Body of pancreas (tissue), 4 donors: ENCODE measurements around the gene PRRC2A. TPM values are rescaled to one million over a fixed set of nuclear protein-coding genes. Genes with fewer than 3 reads are reported as not detected.

Experiments
- ATAC-seq: fragments of 150-250 bp; one replicate; pipeline ENCODE4 v1.9.1; 2016
- DNase-seq, 4 donors: peaks; one replicate each; pipeline ENCODE4 v3.0.0-alpha.2; 2019
- H3K27ac ChIP-seq, 4 donors: fragments of 200-600 bp; sonication (generic); 1 replicate in 3 of 4; 2 replicates in 1 of 4; pipeline versions ENCODE4 v1.5.1 to v1.6.1; 2016 to 2019; ENCODE audit warnings: mild to moderate bottlenecking in 1 of 4, mixed read lengths in 1 of 4, moderate library complexity in 1 of 4
- H3K27me3 ChIP-seq, 2 donors: fragments of 200-600 bp; sonication (generic); one replicate each; pipeline ENCODE4 v1.6.0; 2016; ENCODE audit warnings: mild to moderate bottlenecking in 1 of 2
- H3K36me3 ChIP-seq, 2 donors: fragments of 200-600 bp; sonication (generic); replicated peaks in 1 of 2; 2 replicates each; pipeline ENCODE4 v1.5.1; 2016; ENCODE audit warnings: low read depth in 2 of 2; ENCODE audit not compliant: insufficient read depth in 1 of 2
- H3K4me1 ChIP-seq: fragments of 200-600 bp; sonication (generic); one replicate; pipeline ENCODE4 v1.6.0; 2016
- H3K4me3 ChIP-seq, 2 donors: fragments of 200-600 bp; sonication (generic); 1 replicate in 1 of 2; 2 replicates in 1 of 2; pipeline ENCODE4 v1.5.1; 2016 to 2019
- H3K9me3 ChIP-seq, 3 donors: fragments of 200-600 bp; sonication (generic); 1 replicate in 2 of 3; 2 replicates in 1 of 3; pipeline ENCODE4 v1.5.1; 2016
- POLR2A ChIP-seq, 3 donors: fragments of 450-650 bp; IDR thresholded peaks; one replicate each; pipeline ENCODE4 v1.6.1; 2016; ENCODE audit warnings: antibody characterized with exemption in 3 of 3, mild to moderate bottlenecking in 2 of 3
- WGBS, 2 donors: methylation state at CpG; one replicate each; pipeline ENCODE4 v1.1.5; 2017; 5-methylcytosine and 5-hydroxymethylcytosine counted together
- intact Hi-C: fragments of 100-400 bp; cut with DNase I; formaldehyde crosslinking; loops from one replicate; pipeline ENCODE4 v1.15.1; 2023
- total RNA-seq, 2 donors: library from RNA; depleted of rRNA; stranded (reverse); fragments of >200 nt; gene quantifications; one replicate each; pipeline ENCODE4 v1.1.0, GENCODE V29; 2016
- TF ChIP-seq, protein P1 (sequence below), 7 experiments: fragments of 450-650 bp in 4 of 7; fragments of 200-600 bp in 3 of 7; sonication (generic) in 3 of 7; IDR thresholded peaks; one replicate each; pipeline ENCODE4 v1.5.1; 2016 to 2019; ENCODE audit warnings: antibody characterized with exemption in 7 of 7

PRRC2A gene
- total RNA-seq, 2 donors from 2014 or later: 48.8 to 57.4 TPM

DNA sequence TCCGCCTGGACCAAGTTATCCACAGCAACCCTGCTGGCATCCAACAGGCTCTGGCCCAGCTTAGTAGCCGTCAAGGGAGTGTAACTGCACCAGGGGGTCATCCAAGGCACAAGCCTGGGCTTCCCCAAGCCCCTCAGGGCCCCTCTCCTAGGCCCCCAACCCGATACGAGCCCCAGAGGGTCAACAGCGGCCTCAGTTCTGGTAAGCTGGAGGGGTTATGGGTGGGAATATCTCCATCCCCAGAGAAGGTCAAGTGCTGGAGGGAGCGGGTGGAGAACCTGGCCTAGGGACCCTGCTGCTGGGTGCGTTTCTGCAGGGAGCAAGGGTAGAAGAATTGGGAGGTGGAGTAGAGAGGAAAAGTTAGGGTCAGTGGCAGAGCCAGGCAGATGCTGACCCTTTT is 12.9 kb downstream of the PRRC2A start:
- 78 to 88% methylated on average over 6 of the region's 7 CpGs for WGBS, 2 donors
- H3K27ac ChIP-seq: no peak overlapping the region
- no peaks in the 10 kb centered on the region for H3K27me3 ChIP-seq
- H3K36me3 ChIP-seq: peaks cover 24 to 66% of the 10 kb centered on the region in 2 donors
- no peak for ATAC-seq
- TF ChIP-seq POLR2A (IDR thresholded peaks at IDR 0.05): no peak
- TF ChIP-seq, protein P1, sequence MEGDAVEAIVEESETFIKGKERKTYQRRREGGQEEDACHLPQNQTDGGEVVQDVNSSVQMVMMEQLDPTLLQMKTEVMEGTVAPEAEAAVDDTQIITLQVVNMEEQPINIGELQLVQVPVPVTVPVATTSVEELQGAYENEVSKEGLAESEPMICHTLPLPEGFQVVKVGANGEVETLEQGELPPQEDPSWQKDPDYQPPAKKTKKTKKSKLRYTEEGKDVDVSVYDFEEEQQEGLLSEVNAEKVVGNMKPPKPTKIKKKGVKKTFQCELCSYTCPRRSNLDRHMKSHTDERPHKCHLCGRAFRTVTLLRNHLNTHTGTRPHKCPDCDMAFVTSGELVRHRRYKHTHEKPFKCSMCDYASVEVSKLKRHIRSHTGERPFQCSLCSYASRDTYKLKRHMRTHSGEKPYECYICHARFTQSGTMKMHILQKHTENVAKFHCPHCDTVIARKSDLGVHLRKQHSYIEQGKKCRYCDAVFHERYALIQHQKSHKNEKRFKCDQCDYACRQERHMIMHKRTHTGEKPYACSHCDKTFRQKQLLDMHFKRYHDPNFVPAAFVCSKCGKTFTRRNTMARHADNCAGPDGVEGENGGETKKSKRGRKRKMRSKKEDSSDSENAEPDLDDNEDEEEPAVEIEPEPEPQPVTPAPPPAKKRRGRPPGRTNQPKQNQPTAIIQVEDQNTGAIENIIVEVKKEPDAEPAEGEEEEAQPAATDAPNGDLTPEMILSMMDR (IDR thresholded peaks at IDR 0.05): no peak
- DNase-seq: no peak
- no peaks in the 10 kb centered on the region for H3K9me3 ChIP-seq
- no peak overlapping the region for H3K4me3 ChIP-seq
- no peaks in the 10 kb centered on the region for H3K4me1 ChIP-seq
- intact Hi-C loops: no loop called here

DNA sequence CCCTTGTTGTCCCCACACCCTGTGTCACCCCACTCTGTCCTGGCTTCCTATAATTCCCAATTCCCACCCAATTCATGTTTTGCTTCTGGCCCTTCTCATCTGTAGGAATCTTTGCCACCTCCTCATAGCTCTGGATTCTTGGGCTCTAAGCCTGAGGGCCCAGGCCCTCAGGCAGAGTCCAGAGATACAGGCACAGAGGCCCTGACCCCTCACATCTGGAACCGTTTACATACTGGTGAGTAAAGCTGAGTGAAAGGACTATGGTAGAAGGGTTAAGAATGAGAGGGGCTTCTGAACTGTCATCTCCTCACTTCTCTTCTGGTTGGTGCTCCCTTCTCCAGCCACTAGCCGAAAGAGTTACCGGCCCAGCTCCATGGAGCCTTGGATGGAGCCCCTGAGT is 13.6 kb downstream of the PRRC2A start:
- no peak for ATAC-seq
- no peak overlapping the region for H3K27ac ChIP-seq
- no peak overlapping the region for H3K4me3 ChIP-seq
- no peaks in the 10 kb centered on the region for H3K27me3 ChIP-seq
- no peaks in the 10 kb centered on the region for H3K4me1 ChIP-seq
- no peak for DNase-seq
- WGBS, 2 donors: 87 to 94% methylated on average over 3 of the region's 3 CpGs
- H3K36me3 ChIP-seq: peaks cover 20 to 59% of the 10 kb centered on the region in 2 donors
- H3K9me3 ChIP-seq: no peaks in the 10 kb centered on the region
- TF ChIP-seq POLR2A (IDR thresholded peaks at IDR 0.05): no peak
- TF ChIP-seq, protein P1 (IDR thresholded peaks at IDR 0.05): no peak
- intact Hi-C loops: no loop called here

DNA sequence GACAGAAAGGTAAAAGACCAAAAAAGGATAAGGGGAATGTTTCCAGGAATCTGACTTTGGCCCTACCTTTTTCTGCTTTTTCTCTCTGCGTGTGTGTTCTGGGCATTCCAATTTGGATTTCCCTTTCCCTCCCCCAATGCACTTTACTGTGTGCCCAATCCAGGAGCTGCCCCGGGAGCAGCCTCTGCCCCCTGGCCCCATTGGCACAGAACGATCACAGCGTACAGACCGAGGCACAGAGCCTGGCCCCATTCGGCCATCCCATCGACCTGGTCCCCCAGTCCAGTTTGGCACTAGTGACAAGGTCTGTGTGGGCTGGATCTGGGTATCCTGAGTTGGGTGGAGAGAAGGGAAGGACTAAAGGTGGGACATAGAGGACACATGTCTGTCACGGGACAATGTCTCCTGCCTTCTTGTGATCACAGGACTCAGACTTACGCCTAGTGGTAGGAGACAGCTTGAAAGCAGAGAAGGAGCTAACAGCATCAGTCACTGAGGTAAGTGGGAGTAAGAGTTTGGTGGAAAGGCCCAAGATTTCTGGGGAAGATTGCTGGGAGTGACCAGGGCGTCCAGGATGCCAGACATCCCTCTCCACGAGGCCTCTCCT is 14.6 kb downstream of the PRRC2A start:
- H3K9me3 ChIP-seq: no peaks in the 10 kb centered on the region
- no peak overlapping the region for H3K4me3 ChIP-seq
- TF ChIP-seq POLR2A (IDR thresholded peaks at IDR 0.05): no peak
- TF ChIP-seq, protein P1 (IDR thresholded peaks at IDR 0.05): no peak
- ATAC-seq: no peak
- peaks cover 14 to 56% of the 10 kb centered on the region in 2 donors for H3K36me3 ChIP-seq
- H3K27me3 ChIP-seq: no peaks in the 10 kb centered on the region
- 79 to 89% methylated on average over 11 of the region's 11 CpGs for WGBS, 2 donors
- intact Hi-C loops: no loop called here
- H3K27ac ChIP-seq: no peak overlapping the region
- no peak for DNase-seq
- H3K4me1 ChIP-seq: no peaks in the 10 kb centered on the region

DNA sequence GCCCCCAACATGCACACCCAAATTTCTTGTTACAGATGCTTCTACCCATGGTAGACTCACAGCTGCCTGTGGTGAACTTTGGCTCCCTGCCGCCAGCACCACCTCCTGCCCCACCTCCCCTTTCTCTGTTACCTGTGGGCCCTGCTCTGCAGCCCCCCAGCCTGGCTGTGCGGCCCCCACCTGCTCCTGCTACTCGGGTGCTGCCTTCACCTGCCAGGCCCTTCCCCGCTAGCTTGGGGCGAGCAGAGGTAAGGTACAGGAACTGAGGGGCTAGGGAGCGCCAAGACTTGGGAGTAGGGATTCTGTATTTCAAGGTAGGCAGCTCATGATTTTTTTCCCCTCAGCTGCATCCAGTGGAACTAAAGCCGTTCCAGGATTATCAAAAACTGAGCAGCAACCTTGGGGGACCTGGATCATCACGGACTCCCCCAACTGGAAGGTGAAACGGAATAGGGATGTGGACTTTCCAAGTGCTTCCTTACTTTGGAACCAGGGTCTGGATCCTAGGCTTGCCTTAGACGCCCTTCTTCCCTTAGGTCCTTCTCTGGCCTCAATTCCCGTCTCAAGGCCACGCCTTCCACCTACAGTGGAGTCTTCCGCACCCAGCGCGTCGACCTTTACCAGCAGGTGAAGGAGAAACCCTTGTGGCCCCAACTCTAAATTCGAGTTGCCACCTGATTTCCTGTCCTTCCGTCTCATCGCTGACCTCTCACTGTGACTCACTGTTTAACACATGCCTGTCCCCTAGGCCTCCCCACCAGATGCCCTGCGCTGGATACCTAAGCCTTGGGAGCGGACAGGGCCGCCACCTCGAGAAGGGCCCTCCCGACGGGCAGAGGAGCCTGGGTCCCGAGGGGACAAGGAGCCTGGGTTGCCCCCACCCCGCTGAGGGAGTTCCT is 16.4 kb downstream of the PRRC2A start:
- intact Hi-C loops: no loop called here
- no peak overlapping the region for H3K4me3 ChIP-seq
- no peaks in the 10 kb centered on the region for H3K4me1 ChIP-seq
- no peaks in the 10 kb centered on the region for H3K27me3 ChIP-seq
- DNase-seq (no peak), ATAC-seq (no peak)
- no peak overlapping the region for H3K27ac ChIP-seq
- H3K36me3 ChIP-seq: peaks cover 25 to 52% of the 10 kb centered on the region in 2 donors
- TF ChIP-seq, protein P1 (IDR thresholded peaks at IDR 0.05): no peak
- TF ChIP-seq POLR2A (IDR thresholded peaks at IDR 0.05): no peak
- 79 to 81% methylated on average over 21 to 27 of the region's 27 CpGs for WGBS, 2 donors
- no peaks in the 10 kb centered on the region for H3K9me3 ChIP-seq
